Progenitor cell of endocrine pancreas (in vitro differentiated cells): ENCODE results near the gene ARID1B. TPM values are rescaled to one million over a fixed set of nuclear protein-coding genes. Genes with fewer than 3 reads are reported as not detected.

ENCODE experiments used
- DNase-seq: peaks from one replicate; pipeline ENCODE4 v3.0.0; 2021; ENCODE audit warnings: low spot score; ENCODE audit not compliant: unreplicated experiment
- H3K27ac Mint-ChIP-seq: 2 replicates; pipeline ENCODE4 v1.8.0; 2021; ENCODE audit warnings: mild to moderate bottlenecking, moderate library complexity, mixed read lengths
- H3K27me3 Mint-ChIP-seq: 2 replicates; pipeline ENCODE4 v1.8.0; 2021; ENCODE audit warnings: mixed read lengths
- H3K36me3 Mint-ChIP-seq: 2 replicates; pipeline ENCODE4 v1.8.0; 2022; ENCODE audit warnings: mixed read lengths; ENCODE audit not compliant: insufficient read depth
- H3K4me1 Mint-ChIP-seq: 2 replicates; pipeline ENCODE4 v1.8.0; 2021; ENCODE audit warnings: low read depth, mixed read lengths
- H3K4me3 Mint-ChIP-seq: 2 replicates; pipeline ENCODE4 v1.8.0; 2021; ENCODE audit warnings: low read depth, mild to moderate bottlenecking, moderate library complexity, mixed read lengths
- H3K9me3 Mint-ChIP-seq: 2 replicates; pipeline ENCODE4 v1.8.0; 2021; ENCODE audit warnings: low read depth, mixed read lengths
- total RNA-seq: library from RNA; stranded (reverse); gene quantifications from 2 replicates; pipeline ENCODE4 v1.2.1, GENCODE V29; 2021
- TF ChIP-seq, protein P1 (sequence below): fragments of 200-600 bp; sonication (generic); IDR thresholded peaks from one replicate; pipeline ENCODE4 v1.5.0; 2021; ENCODE audit warnings: antibody characterized with exemption, mild to moderate bottlenecking; ENCODE audit not compliant: unreplicated experiment

ARID1B gene
- total RNA-seq, 1 donor from 2014 or later, result 152 TPM

- Mint-ChIP-seq H3K4me1 (peaks cover 4% of the 10 kb centered on the region), H3K4me3 (no peak overlapping the region), H3K27me3 (peaks cover 10% of the 10 kb centered on the region), H3K27ac (no peak overlapping the region), H3K36me3 (no peaks in the 10 kb centered on the region), H3K9me3 (no peaks in the 10 kb centered on the region)
- no peak for DNase-seq
- TF ChIP-seq, protein P1, sequence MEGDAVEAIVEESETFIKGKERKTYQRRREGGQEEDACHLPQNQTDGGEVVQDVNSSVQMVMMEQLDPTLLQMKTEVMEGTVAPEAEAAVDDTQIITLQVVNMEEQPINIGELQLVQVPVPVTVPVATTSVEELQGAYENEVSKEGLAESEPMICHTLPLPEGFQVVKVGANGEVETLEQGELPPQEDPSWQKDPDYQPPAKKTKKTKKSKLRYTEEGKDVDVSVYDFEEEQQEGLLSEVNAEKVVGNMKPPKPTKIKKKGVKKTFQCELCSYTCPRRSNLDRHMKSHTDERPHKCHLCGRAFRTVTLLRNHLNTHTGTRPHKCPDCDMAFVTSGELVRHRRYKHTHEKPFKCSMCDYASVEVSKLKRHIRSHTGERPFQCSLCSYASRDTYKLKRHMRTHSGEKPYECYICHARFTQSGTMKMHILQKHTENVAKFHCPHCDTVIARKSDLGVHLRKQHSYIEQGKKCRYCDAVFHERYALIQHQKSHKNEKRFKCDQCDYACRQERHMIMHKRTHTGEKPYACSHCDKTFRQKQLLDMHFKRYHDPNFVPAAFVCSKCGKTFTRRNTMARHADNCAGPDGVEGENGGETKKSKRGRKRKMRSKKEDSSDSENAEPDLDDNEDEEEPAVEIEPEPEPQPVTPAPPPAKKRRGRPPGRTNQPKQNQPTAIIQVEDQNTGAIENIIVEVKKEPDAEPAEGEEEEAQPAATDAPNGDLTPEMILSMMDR, result no peak
Measured at GRCh38 chr6:156756630-156757610, 20.3 kb upstream of the ARID1B start.

GRCh38 chr6:156757849-156758248 is 19.3 kb upstream of the ARID1B start:
- Mint-ChIP-seq H3K9me3 (no peaks in the 10 kb centered on the region), H3K4me1 (peaks cover 2% of the 10 kb centered on the region), H3K4me3 (no peak overlapping the region), H3K27me3 (peaks cover 10% of the 10 kb centered on the region), H3K36me3 (no peaks in the 10 kb centered on the region), H3K27ac (no peak overlapping the region)
- TF ChIP-seq, protein P1, result no peak
- DNase-seq, result no peak

- H3K36me3 Mint-ChIP-seq, result no peaks in the 10 kb centered on the region
- no peak for DNase-seq
- peaks cover 8% of the 10 kb centered on the region for H3K27me3 Mint-ChIP-seq
- TF ChIP-seq, protein P1, result no peak
- no peaks in the 10 kb centered on the region for H3K4me1 Mint-ChIP-seq
- no peak overlapping the region for H3K4me3 Mint-ChIP-seq
- no peaks in the 10 kb centered on the region for H3K9me3 Mint-ChIP-seq
- H3K27ac Mint-ChIP-seq, result no peak overlapping the region
Measured at GRCh38 chr6:156760377-156760776, 16.8 kb upstream of the ARID1B start.

DNA sequence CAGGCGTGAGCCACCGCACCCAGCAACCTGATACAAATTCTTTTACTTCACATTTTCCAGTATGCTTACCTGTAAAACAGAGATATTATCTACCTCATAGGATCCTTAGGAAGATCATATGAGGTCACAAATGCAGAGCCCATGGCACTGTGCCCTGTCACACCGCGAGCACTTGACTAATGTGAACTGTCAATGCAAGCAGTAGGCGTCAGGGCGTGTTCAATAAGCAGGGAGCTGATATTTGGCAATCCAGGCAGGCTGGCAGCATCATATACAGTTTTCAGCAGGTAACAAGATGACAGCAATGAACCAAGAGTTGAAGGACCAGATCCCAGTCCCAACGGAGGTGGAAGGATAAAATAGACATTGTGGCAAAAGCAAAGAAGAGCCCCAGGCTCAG is 14.6 kb upstream of the ARID1B start:
- no peak overlapping the region for H3K27ac Mint-ChIP-seq
- TF ChIP-seq, protein P1, result no peak
- H3K27me3 Mint-ChIP-seq, result peaks cover 7% of the 10 kb centered on the region
- no peaks in the 10 kb centered on the region for H3K4me1 Mint-ChIP-seq
- no peak for DNase-seq
- no peaks in the 10 kb centered on the region for H3K36me3 Mint-ChIP-seq
- H3K4me3 Mint-ChIP-seq, result no peak overlapping the region
- no peaks in the 10 kb centered on the region for H3K9me3 Mint-ChIP-seq

GRCh38 chr6:156765117-156765516 is 12.1 kb upstream of the ARID1B start:
- no peaks in the 10 kb centered on the region for H3K9me3 Mint-ChIP-seq
- H3K27me3 Mint-ChIP-seq, result peaks cover 7% of the 10 kb centered on the region
- no peak overlapping the region for H3K4me3 Mint-ChIP-seq
- no peaks in the 10 kb centered on the region for H3K4me1 Mint-ChIP-seq
- no peak overlapping the region for H3K27ac Mint-ChIP-seq
- TF ChIP-seq, protein P1, result no peak
- no peak for DNase-seq
- no peaks in the 10 kb centered on the region for H3K36me3 Mint-ChIP-seq
